Astrocyte of the cerebellum (primary cell): ENCODE results near the gene SMOC1.

ENCODE experiments used
- DNase-seq: peaks from one replicate; pipeline ENCODE4 v3.0.0-alpha.2; 2011; ENCODE audit warnings: low read depth
- H3K4me3 ChIP-seq: 2 replicates; pipeline ENCODE4 v1.5.1; 2011; ENCODE audit warnings: mild to moderate bottlenecking, low read depth, low read length, moderate library complexity
- CTCF ChIP-seq: IDR thresholded peaks from 2 replicates; pipeline ENCODE4 v1.5.1; 2012; ENCODE audit warnings: low read length, low read depth, moderate library complexity, mild to moderate bottlenecking; ENCODE audit errors: missing control alignments
- in situ Hi-C: cut with HindIII; loops from 2 replicates; pipeline ENCODE4 v1.10.0; 2017; ENCODE audit warnings: low sequenced_read_pairs

Gene SMOC1

DNA sequence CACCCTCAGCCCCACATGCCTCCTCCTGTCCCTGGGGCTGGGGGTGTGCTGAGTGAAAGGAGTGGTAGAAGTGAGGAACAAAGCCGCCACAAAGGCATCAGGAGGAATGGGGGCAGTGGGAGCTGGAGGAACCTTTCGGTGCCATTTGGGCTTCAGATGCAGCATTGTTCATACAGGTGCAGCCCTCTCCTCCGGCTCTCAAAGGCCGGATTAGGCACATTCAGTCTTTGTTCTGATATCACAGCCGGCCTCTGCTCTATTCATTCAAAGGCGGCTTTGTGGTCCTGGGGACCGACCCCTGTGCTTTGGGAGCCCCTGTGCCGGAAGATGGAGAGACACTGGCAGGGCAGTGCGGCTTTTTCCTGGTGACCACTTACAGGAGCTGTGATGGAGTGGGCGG is 53.2 kb downstream of the SMOC1 start:
- no peak for DNase-seq
- no peak overlapping the region for H3K4me3 ChIP-seq
- TF ChIP-seq CTCF, result no peak
- in situ Hi-C loops, result no loop called here

- TF ChIP-seq CTCF, result no peak
- no peak overlapping the region for H3K4me3 ChIP-seq
- in situ Hi-C loops, result no loop called here
- DNase-seq, result no peak
Observed at GRCh38 chr14:69933623-69934275, 54.5 kb downstream of the SMOC1 start.

DNA sequence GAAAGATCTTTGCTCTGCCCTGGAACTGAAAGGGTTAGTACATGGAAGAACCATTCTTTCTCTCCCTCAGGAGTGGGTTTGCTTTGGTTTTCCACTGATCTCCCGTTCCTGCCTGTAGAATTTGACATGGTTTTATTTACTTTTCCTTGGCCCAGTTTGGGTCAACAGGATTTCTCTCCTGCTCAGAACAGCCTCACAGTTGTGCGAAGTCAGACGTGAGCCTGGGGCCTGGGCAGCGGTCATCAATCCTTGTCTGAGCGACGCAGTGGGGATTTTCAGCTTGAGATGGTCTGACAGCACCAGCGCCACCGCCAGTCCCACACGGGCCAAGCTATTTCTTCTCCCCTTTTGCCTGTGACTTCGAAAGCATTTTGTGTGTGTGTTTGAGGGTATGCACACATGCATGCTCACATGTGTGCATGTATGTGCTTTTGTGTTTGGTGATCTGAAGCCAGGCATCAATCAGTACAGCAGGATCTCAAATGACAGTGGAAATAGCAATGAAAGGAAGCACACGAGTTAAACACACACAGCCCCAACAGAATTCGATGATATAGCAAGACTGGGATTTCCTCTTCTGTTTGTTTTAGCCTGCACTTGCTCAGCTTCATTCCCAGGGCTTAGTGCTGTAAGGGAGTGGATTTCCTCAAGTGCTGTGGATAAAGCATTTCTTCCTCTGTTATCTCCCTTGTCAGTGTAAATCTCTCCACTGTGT is 58.3 kb downstream of the SMOC1 start:
- TF ChIP-seq CTCF, result no peak
- DNase-seq, result no peak
- in situ Hi-C loops, result no loop called here
- H3K4me3 ChIP-seq, result no peak overlapping the region

GRCh38 chr14:69938751-69939150 is 59.5 kb downstream of the SMOC1 start:
- in situ Hi-C loops, result no loop called here
- no peak for TF ChIP-seq CTCF
- H3K4me3 ChIP-seq, result no peak overlapping the region
- no peak for DNase-seq

DNA sequence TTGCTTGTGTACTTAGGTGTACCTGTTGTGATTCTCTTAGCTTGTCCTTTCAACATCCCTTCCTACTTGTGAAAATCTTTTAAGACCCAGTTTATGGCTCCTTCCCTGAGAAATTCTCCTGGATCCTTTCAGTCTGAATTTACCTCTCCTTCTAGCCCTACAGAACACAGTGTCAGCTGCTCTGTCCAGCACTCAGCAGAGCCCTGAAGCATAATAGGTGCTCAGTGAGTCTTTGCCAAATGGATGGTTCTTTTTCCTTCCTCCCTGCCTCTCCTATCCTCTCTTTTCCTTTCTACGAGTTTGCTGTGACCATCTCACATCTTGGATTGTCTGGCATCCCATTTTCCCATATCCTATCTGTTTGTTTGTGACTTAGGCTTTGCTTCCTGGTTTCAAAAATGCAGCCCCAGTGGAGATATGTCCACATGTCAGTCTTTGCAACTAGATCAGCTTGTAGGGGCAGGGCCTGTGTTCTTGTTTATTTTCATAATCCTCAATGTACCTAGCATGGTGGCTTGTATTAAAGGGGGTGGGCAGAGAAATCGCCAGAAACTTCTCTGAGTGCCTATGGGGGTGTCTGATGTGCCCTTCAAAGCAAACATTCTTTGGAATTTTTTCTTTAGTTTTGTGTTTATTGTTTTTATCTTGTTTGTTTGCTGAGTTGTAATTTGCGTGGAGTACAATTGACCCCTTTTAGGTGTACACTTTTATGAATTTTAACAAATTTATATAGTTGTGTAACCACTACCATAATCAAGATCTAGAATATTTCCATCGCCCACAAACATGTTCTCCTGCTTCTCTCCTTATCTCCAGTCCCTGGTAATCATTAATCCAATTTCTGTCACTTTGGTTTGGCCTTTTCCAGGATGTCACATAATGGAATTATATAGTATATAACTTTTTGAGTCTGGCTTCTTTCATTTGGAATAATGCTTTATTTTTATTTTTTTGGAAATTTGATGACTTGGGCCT is 62.8 kb downstream of the SMOC1 start:
- no peak for DNase-seq
- no peak overlapping the region for H3K4me3 ChIP-seq
- in situ Hi-C loops, result no loop called here
- no peak for TF ChIP-seq CTCF

- DNase-seq, result no peak
- in situ Hi-C loops, result no loop called here
- TF ChIP-seq CTCF, result no peak
- H3K4me3 ChIP-seq, result no peak overlapping the region
Observed at GRCh38 chr14:69943084-69943780, 64.0 kb downstream of the SMOC1 start.
